ENCODE measurements around the gene BSDC1. TPM values are rescaled to one million over a fixed set of nuclear protein-coding genes. Genes with fewer than 3 reads are reported as not detected.

Gene BSDC1
- total and polyA plus RNA-seq, 2 of the 13 experiments (the other 11 are each of a cell fraction or from before 2014, with no cell fraction given): 40.3 to 64.2 TPM

GRCh38 chr1:32394890-32395432 lies 720 bp upstream of the BSDC1 start (continued):
- TF ChIP-seq PBX2 (CRISPR knock-in tag; IDR thresholded peaks at IDR 0.05): 0 out of 2 replicates have a peak, but pooled peaks have one; percentile 2
- TF ChIP-seq ZNF709 (CRISPR knock-in tag; IDR thresholded peaks at IDR 0.05): no peak
- TF ChIP-seq REPIN1 (CRISPR knock-in tag; IDR thresholded peaks at IDR 0.05; ENCODE audit: borderline replicate concordance, low read depth): 0 out of 2 replicates have a peak, but pooled peaks have one; percentile 1
- no peak for TF ChIP-seq ZNF598 (CRISPR knock-in tag; IDR thresholded peaks at IDR 0.05; ENCODE audit: borderline replicate concordance)
- 0 out of 2 replicates have a peak, but pooled peaks have one; percentile 36 for TF ChIP-seq ZNF3 (CRISPR knock-in tag; IDR thresholded peaks at IDR 0.05)
- TF ChIP-seq SUZ12 (IDR thresholded peaks at IDR 0.05; ENCODE audit: low read depth, low read length): no peak
- TF ChIP-seq THAP7 (CRISPR knock-in tag; IDR thresholded peaks at IDR 0.05): no peak
- no peak for TF ChIP-seq SCMH1 (CRISPR knock-in tag; IDR thresholded peaks at IDR 0.05; ENCODE audit: borderline replicate concordance)
- 0 out of 2 replicates have a peak, but pooled peaks have one; percentile 60 for TF ChIP-seq ZNF430 (CRISPR knock-in tag; IDR thresholded peaks at IDR 0.05)
- TF ChIP-seq POLR2AphosphoS2 (IDR thresholded peaks at IDR 0.05; ENCODE audit: low read depth, low read length): no peak
- TF ChIP-seq ZNF605 (CRISPR knock-in tag; IDR thresholded peaks at IDR 0.05): peak; percentile 64; the same call in 1 of the 2 replicates
- no peak for TF ChIP-seq DPF2 (CRISPR knock-in tag; IDR thresholded peaks at IDR 0.05; ENCODE audit: borderline replicate concordance, low read depth)
- TF ChIP-seq MAX (IDR thresholded peaks at IDR 0.05): peak; percentile 12; the same call in 1 of the 2 replicates
- no peak for TF ChIP-seq ZNF354B (CRISPR knock-in tag; IDR thresholded peaks at IDR 0.05)
- TF ChIP-seq, protein P1, sequence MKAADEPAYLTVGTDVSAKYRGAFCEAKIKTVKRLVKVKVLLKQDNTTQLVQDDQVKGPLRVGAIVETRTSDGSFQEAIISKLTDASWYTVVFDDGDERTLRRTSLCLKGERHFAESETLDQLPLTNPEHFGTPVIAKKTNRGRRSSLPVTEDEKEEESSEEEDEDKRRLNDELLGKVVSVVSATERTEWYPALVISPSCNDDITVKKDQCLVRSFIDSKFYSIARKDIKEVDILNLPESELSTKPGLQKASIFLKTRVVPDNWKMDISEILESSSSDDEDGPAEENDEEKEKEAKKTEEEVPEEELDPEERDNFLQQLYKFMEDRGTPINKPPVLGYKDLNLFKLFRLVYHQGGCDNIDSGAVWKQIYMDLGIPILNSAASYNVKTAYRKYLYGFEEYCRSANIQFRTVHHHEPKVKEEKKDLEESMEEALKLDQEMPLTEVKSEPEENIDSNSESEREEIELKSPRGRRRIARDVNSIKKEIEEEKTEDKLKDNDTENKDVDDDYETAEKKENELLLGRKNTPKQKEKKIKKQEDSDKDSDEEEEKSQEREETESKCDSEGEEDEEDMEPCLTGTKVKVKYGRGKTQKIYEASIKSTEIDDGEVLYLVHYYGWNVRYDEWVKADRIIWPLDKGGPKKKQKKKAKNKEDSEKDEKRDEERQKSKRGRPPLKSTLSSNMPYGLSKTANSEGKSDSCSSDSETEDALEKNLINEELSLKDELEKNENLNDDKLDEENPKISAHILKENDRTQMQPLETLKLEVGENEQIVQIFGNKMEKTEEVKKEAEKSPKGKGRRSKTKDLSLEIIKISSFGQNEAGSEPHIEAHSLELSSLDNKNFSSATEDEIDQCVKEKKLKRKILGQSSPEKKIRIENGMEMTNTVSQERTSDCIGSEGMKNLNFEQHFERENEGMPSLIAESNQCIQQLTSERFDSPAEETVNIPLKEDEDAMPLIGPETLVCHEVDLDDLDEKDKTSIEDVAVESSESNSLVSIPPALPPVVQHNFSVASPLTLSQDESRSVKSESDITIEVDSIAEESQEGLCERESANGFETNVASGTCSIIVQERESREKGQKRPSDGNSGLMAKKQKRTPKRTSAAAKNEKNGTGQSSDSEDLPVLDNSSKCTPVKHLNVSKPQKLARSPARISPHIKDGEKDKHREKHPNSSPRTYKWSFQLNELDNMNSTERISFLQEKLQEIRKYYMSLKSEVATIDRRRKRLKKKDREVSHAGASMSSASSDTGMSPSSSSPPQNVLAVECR (CRISPR knock-in tag; IDR thresholded peaks at IDR 0.05; ENCODE audit: borderline replicate concordance): 0 out of 2 replicates have a peak, but pooled peaks have one; percentile 2
- TF ChIP-seq PHF21A (CRISPR knock-in tag; IDR thresholded peaks at IDR 0.05): 0 out of 2 replicates have a peak, but pooled peaks have one; percentile 31
- peak; percentile 46; the same call in 1 of the 2 replicates for TF ChIP-seq PITX1 (CRISPR knock-in tag; IDR thresholded peaks at IDR 0.05)
- TF ChIP-seq PHF5A (CRISPR knock-in tag; IDR thresholded peaks at IDR 0.05; ENCODE audit: low read depth, unreplicated experiment): no peak
- TF ChIP-seq, protein P2, sequence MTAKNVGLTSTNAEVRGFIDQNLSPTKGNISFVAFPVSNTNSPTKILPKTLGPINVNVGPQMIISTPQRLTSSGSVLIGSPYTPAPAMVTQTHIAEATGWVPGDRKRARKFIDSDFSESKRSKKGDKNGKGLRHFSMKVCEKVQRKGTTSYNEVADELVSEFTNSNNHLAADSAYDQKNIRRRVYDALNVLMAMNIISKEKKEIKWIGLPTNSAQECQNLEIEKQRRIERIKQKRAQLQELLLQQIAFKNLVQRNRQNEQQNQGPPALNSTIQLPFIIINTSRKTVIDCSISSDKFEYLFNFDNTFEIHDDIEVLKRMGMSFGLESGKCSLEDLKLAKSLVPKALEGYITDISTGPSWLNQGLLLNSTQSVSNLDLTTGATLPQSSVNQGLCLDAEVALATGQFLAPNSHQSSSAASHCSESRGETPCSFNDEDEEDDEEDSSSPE (CRISPR knock-in tag; IDR thresholded peaks at IDR 0.05): no peak
- 0 out of 2 replicates have a peak, but pooled peaks have one; percentile 1 for TF ChIP-seq GLI4 (CRISPR knock-in tag; IDR thresholded peaks at IDR 0.05; ENCODE audit: borderline replicate concordance)
- no peak for TF ChIP-seq LBX2 (CRISPR knock-in tag; IDR thresholded peaks at IDR 0.05; ENCODE audit: borderline replicate concordance)
- peak in 1 of 2 experiments; percentile 32; a peak in 2 of 4 replicates for TF ChIP-seq POLR2A (IDR thresholded peaks at IDR 0.05; ENCODE audit: insufficient read depth in 1 of 2, low read depth in 2 of 2, low read length in 2 of 2)
- 0 out of 2 replicates have a peak, but pooled peaks have one; percentile 5 for TF ChIP-seq SMAD3 (CRISPR knock-in tag; IDR thresholded peaks at IDR 0.05)

Data from HepG2 (cell line).